ENCODE data around the gene KAT8. TPM values are rescaled to one million over a fixed set of nuclear protein-coding genes. Genes with fewer than 3 reads are reported as not detected.

KAT8 gene
- total RNA-seq, 2 donors from 2014 or later: 51.0 to 55.8 TPM

GRCh38 chr16:31092330-31092729 lies 25.1 kb upstream of the KAT8 start:
- H3K9ac ChIP-seq (ENCODE audit: extremely low read depth, low read length, poor library complexity, severe bottlenecking): no peak overlapping the region
- DNase-seq: no peak
- H3K4me1 ChIP-seq (ENCODE audit: control insufficient read depth, insufficient read depth, low read length): no peaks in the 10 kb centered on the region
- no peak overlapping the region for H3K4me3 Mint-ChIP-seq
- H3K27me3 Mint-ChIP-seq (ENCODE audit: insufficient read depth): no peaks in the 10 kb centered on the region
- peaks cover 23% of the 10 kb centered on the region for H3K36me3 ChIP-seq (ENCODE audit: control insufficient read depth, insufficient read depth, low read length)
- no peaks in the 10 kb centered on the region for H3K27me3 ChIP-seq (ENCODE audit: control insufficient read depth, insufficient read depth, low read length, poor library complexity, severe bottlenecking)
- peaks cover 14% of the 10 kb centered on the region for H3K36me3 Mint-ChIP-seq (ENCODE audit: low read depth)
- WGBS, 2 experiments (ENCODE audit: insufficient coverage in 1 of 2, insufficient read length in 1 of 2): 96 to 100% methylated on average over 5 of the region's 5 CpGs
- peaks cover 3% of the 10 kb centered on the region for H3K4me1 Mint-ChIP-seq
- H3K9me3 ChIP-seq (ENCODE audit: control insufficient read depth, low read length): no peaks in the 10 kb centered on the region
- no peak overlapping the region for H3K27ac ChIP-seq (ENCODE audit: low read depth, low read length)
- H3K27ac Mint-ChIP-seq: no peak overlapping the region
- no peaks in the 10 kb centered on the region for H3K9me3 Mint-ChIP-seq
- no peak for TF ChIP-seq CTCF (conservative IDR thresholded peaks at IDR 0.05)
- no peak overlapping the region for H3K4me3 ChIP-seq (ENCODE audit: low read length)

DNA sequence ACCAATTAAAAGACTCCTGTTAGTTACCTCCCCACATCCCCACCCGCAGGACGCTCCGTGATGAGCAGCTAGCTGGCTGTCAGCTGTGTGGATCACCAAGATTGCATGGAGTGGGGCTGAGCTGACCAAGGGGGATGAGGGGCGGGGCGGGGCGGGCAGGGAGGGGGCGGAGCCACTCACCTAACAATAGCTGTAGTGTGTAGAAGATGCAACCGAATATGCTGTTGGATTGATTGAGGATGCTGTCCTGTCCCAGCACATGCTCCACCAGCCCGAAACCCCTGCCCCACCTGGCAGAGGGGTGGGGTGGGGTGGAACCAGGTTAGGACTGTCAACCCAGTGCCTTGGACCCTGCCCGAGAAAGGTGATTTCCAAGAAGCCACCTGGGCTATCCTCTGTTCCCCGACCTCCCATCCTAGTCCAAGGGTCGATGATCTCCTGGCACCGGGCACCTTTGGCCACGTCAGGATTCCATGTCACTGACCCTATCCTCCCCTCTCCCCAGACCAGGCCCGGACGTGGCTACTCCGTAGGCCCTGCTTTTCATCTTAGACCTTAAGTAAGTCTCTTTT lies 24.2 kb upstream of the KAT8 start:
- Histone ChIP-seq H3K9ac (ENCODE audit: extremely low read depth, low read length, poor library complexity, severe bottlenecking) (no peak overlapping the region), H3K27ac (ENCODE audit: low read depth, low read length) (no peak overlapping the region), H3K9me3 (ENCODE audit: control insufficient read depth, low read length) (no peaks in the 10 kb centered on the region), H3K4me1 (ENCODE audit: control insufficient read depth, insufficient read depth, low read length) (no peaks in the 10 kb centered on the region), H3K36me3 (ENCODE audit: control insufficient read depth, insufficient read depth, low read length) (peaks cover 20% of the 10 kb centered on the region), H3K4me3 (ENCODE audit: low read length) (peak overlapping the region; percentile 95), H3K27me3 (ENCODE audit: control insufficient read depth, insufficient read depth, low read length, poor library complexity, severe bottlenecking) (no peaks in the 10 kb centered on the region)
- 17 to 30% methylated on average over 2 to 13 of the region's 17 CpGs for WGBS, 2 experiments (ENCODE audit: insufficient coverage in 1 of 2, insufficient read length in 1 of 2)
- no peak for TF ChIP-seq CTCF (conservative IDR thresholded peaks at IDR 0.05)
- Mint-ChIP-seq H3K27ac (peak overlapping the region; percentile 62), H3K36me3 (ENCODE audit: low read depth) (peaks cover 14% of the 10 kb centered on the region), H3K9me3 (no peaks in the 10 kb centered on the region), H3K4me1 (peaks cover 3% of the 10 kb centered on the region), H3K4me3 (peak overlapping the region; percentile 80), H3K27me3 (ENCODE audit: insufficient read depth) (no peaks in the 10 kb centered on the region)
- DNase-seq: peak; percentile 87

GRCh38 chr16:31094088-31094423 lies 23.4 kb upstream of the KAT8 start:
- Histone ChIP-seq H3K36me3 (ENCODE audit: control insufficient read depth, insufficient read depth, low read length) (peaks cover 20% of the 10 kb centered on the region), H3K9me3 (ENCODE audit: control insufficient read depth, low read length) (no peaks in the 10 kb centered on the region), H3K4me3 (ENCODE audit: low read length) (peak overlapping the region; percentile 95), H3K4me1 (ENCODE audit: control insufficient read depth, insufficient read depth, low read length) (no peaks in the 10 kb centered on the region), H3K9ac (ENCODE audit: extremely low read depth, low read length, poor library complexity, severe bottlenecking) (peak overlapping the region; percentile 77), H3K27ac (ENCODE audit: low read depth, low read length) (peak overlapping the region; percentile 77), H3K27me3 (ENCODE audit: control insufficient read depth, insufficient read depth, low read length, poor library complexity, severe bottlenecking) (no peaks in the 10 kb centered on the region)
- no peaks in the 10 kb centered on the region for H3K9me3 Mint-ChIP-seq
- 0% methylated on average over 14 to 20 of the region's 20 CpGs for WGBS, 2 experiments (ENCODE audit: insufficient coverage in 1 of 2, insufficient read length in 1 of 2)
- H3K4me1 Mint-ChIP-seq: peaks cover 3% of the 10 kb centered on the region
- peak; percentile 73 for DNase-seq
- peak overlapping the region; percentile 69 for H3K27ac Mint-ChIP-seq
- H3K4me3 Mint-ChIP-seq: peak overlapping the region; percentile 80
- no peak for TF ChIP-seq CTCF (conservative IDR thresholded peaks at IDR 0.05)
- H3K27me3 Mint-ChIP-seq (ENCODE audit: insufficient read depth): no peaks in the 10 kb centered on the region
- peaks cover 14% of the 10 kb centered on the region for H3K36me3 Mint-ChIP-seq (ENCODE audit: low read depth)

Data from endodermal cell (in vitro differentiated cells).